ENCODE data around the gene RNF144A.

DNA sequence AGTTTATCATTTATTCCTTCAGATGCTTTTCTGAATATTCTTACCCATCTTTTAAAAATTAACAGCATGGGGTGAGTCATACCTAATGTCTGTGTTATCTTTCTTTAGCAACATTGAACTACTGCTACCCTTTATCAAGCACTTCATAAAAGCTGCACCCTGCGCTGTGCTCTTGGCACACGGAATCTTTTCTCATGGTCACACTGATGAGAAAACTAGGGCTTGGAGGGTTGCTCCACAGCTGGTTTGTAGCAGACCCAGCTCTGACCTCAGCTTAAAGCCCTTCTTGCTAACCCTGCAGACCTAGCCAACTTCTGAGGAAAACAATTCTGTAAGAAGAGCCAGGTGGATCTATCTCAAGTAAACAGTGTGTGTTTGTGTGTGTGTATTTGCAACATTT is 106.3 kb downstream of the RNF144A start:
- no peak for TF ChIP-seq EP300 (IDR thresholded peaks at IDR 0.05)
- TF ChIP-seq, protein P1, sequence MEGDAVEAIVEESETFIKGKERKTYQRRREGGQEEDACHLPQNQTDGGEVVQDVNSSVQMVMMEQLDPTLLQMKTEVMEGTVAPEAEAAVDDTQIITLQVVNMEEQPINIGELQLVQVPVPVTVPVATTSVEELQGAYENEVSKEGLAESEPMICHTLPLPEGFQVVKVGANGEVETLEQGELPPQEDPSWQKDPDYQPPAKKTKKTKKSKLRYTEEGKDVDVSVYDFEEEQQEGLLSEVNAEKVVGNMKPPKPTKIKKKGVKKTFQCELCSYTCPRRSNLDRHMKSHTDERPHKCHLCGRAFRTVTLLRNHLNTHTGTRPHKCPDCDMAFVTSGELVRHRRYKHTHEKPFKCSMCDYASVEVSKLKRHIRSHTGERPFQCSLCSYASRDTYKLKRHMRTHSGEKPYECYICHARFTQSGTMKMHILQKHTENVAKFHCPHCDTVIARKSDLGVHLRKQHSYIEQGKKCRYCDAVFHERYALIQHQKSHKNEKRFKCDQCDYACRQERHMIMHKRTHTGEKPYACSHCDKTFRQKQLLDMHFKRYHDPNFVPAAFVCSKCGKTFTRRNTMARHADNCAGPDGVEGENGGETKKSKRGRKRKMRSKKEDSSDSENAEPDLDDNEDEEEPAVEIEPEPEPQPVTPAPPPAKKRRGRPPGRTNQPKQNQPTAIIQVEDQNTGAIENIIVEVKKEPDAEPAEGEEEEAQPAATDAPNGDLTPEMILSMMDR (IDR thresholded peaks at IDR 0.05) = no peak

All from ovary (tissue), 3 donors.